ENCODE measurements around the gene KIF14. TPM values are rescaled to one million over a fixed set of nuclear protein-coding genes. Genes with fewer than 3 reads are reported as not detected.

KIF14 gene
- total and polyA plus RNA-seq, 2 of the 8 experiments (the other 6 are each of a cell fraction or from before 2014, with no cell fraction given): 2.6 to 23.3 TPM

DNA sequence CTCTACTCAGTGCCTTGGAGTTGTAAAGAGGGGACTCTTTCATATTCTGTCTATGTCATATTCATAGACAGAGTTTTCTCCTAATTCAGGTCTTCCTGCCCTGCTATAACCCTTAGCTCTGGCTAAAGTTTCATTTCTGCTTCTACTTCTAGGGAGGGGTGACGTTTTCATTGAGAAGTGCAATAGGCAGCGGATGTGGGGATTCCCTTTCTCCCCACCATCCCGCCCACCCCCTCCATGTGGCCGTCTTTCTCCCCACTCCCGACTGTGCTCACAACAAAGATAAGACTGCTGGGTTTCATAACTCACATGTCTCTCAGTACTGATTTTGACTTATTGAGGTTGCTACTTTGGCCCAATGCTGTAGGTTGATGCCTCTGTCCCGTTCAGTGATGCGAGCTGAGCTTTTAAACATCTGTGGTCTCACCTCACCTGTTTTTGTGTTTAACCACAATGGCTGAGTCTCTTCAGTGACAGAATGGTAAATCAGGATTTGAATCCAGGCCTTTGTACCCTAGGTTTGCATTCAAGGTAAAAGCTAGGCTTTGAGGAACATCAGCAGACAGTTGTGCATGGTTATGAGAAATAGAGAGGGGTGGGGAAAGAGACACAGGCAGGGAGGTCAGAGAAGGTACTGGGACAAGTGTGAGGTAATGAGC lies 7.8 kb upstream of the KIF14 start:
- Histone ChIP-seq H2AFZ (ENCODE audit: low read length) (peak overlapping the region; percentile 85), H4K5ac (ENCODE audit: insufficient read length, low read depth, low read length) (no peak overlapping the region), H3K4me2 (ENCODE audit: insufficient read depth in 1 of 2, low read depth in 2 of 2, low read length in 2 of 2) (no peak overlapping the region), H3K79me2 (ENCODE audit: control insufficient read depth in 1 of 2, insufficient read depth in 2 of 2, low read length in 2 of 2) (no peaks in the 10 kb centered on the region), H3K4ac (replicated peaks; ENCODE audit: insufficient read length, low read depth, low read length) (no peak overlapping the region), H3K27me3 (replicated peaks in 1 of 4; ENCODE audit: control insufficient read depth in 3 of 4, extremely low read depth in 1 of 4, insufficient read depth in 3 of 4, low read length in 3 of 4) (no peaks in the 10 kb centered on the region), H4K20me1 (replicated peaks in 1 of 2; ENCODE audit: control insufficient read depth in 1 of 2, insufficient read depth in 2 of 2, low read length in 2 of 2) (no peaks in the 10 kb centered on the region), H3K9me3 (ENCODE audit: insufficient read depth in 2 of 2, low read depth in 1 of 2, low read length in 1 of 2) (no peaks in the 10 kb centered on the region), H2AK5ac (ENCODE audit: low read depth, low read length) (no peak overlapping the region), H2BK15ac (ENCODE audit: low read length) (no peak overlapping the region), H3K36me3 (ENCODE audit: control insufficient read depth in 2 of 4, insufficient read depth in 4 of 4, low read length in 3 of 4) (no peaks in the 10 kb centered on the region), H3K79me1 (ENCODE audit: low read depth, low read length) (no peaks in the 10 kb centered on the region), H3K23ac (ENCODE audit: insufficient read length) (no peak overlapping the region), H2BK20ac (ENCODE audit: low read length) (no peak overlapping the region), H2BK12ac (ENCODE audit: low read depth, low read length) (no peak overlapping the region), H2BK120ac (replicated peaks; ENCODE audit: low read depth, low read length) (no peak overlapping the region), H4K91ac (replicated peaks; ENCODE audit: insufficient read length, low read length) (no peak overlapping the region), H3K4me1 (replicated peaks in 1 of 4; ENCODE audit: control insufficient read depth in 3 of 4, insufficient read depth in 4 of 4, low read length in 3 of 4) (no peaks in the 10 kb centered on the region), H2BK5ac (ENCODE audit: low read depth, low read length) (no peak overlapping the region), H3K27ac (ENCODE audit: low read depth, low read length) (no peak overlapping the region), H3K23me2 (ENCODE audit: low read depth, low read length) (no peaks in the 10 kb centered on the region), H3K9ac (replicated peaks in 1 of 4; ENCODE audit: extremely low read depth in 1 of 4, low read depth in 3 of 4, low read length in 3 of 4) (no peak overlapping the region), H3K4me3 (ENCODE audit: extremely low read depth in 1 of 4, insufficient read depth in 2 of 4, low read depth in 3 of 4, low read length in 4 of 4) (no peak overlapping the region), H3K14ac (ENCODE audit: insufficient read length) (no peak overlapping the region), H4K8ac (ENCODE audit: extremely low read depth, insufficient read depth, low read length) (peak overlapping the region; percentile 25; the same call in 1 of the 2 replicates), H3K56ac (replicated peaks; ENCODE audit: insufficient read length, low read depth, low read length) (no peak overlapping the region), H3K18ac (ENCODE audit: extremely low read depth, low read length) (no peak overlapping the region)
- FAIRE-seq: no peak
- ChIA-PET CTCF (ENCODE audit: partially characterized antibody) (interaction anchor here (0.7 to 1.4 kb wide), 3 partner anchors 17 to 175 kb away, joined by 3 to 5 read pairs (median 4); no protein-coding TSS in a partner anchor), POLR2A (ENCODE audit: partially characterized antibody) (no interaction called here)
- TF ChIP-seq YY1 (IDR thresholded peaks at IDR 0.05; ENCODE audit: low read depth, low read length): no peak
- TF ChIP-seq TAF7 (optimal IDR thresholded peaks at IDR 0.05; ENCODE audit: borderline replicate concordance, low read depth, low read length): no peak
- TF ChIP-seq SIN3A (conservative IDR thresholded peaks at IDR 0.05 in 1 of 2, IDR thresholded peaks at IDR 0.05 in 1 of 2; ENCODE audit: low read depth in 1 of 2, low read length in 2 of 2): no peak
- TF ChIP-seq, protein P1, sequence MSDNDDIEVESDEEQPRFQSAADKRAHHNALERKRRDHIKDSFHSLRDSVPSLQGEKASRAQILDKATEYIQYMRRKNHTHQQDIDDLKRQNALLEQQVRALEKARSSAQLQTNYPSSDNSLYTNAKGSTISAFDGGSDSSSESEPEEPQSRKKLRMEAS (IDR thresholded peaks at IDR 0.05): no peak
- TF ChIP-seq POLR2AphosphoS5 (IDR thresholded peaks at IDR 0.05; ENCODE audit: low read depth, low read length): no peak
- no peak for TF ChIP-seq KDM1A (IDR thresholded peaks at IDR 0.05; ENCODE audit: borderline replicate concordance, low read length)
- no peak for TF ChIP-seq TBP (IDR thresholded peaks at IDR 0.05; ENCODE audit: low read depth, low read length)
- DNase-seq (ENCODE audit: low read depth in 1 of 2, low spot score in 2 of 2): no peak
- 91% methylated on average over 6 of the region's 7 CpGs; no CpG with 5 or more reads in 1 of the 2 experiments for WGBS, 2 experiments (ENCODE audit: extremely low coverage in 1 of 2, insufficient coverage in 1 of 2, insufficient read length in 1 of 2, insufficient replicate concordance in 2 of 2, low coverage in 1 of 2, low lambda C conversion rate in 2 of 2, missing lambda C conversion rate in 1 of 2)

Measured in H1 (cell line).